K562 (cell line): ENCODE data around the gene POP7. TPM values are rescaled to one million over a fixed set of nuclear protein-coding genes. Genes with fewer than 3 reads are reported as not detected.

Source experiments
- CREM ChIP-seq: IDR thresholded peaks from 2 replicates; pipeline ENCODE4 v1.6.1; 2014; ENCODE audit warnings: antibody characterized with exemption, low read depth
- SMAD1 ChIP-seq: fragments of 150-350 bp; IDR thresholded peaks from 2 replicates; pipeline ENCODE4 v1.6.1; 2014; ENCODE audit warnings: low read length, low read depth; ENCODE audit not compliant: partially characterized antibody
- ZKSCAN1 ChIP-seq: fragments of 150-350 bp; IDR thresholded peaks from 2 replicates; pipeline ENCODE4 v1.6.1; 2016; ENCODE audit warnings: low read depth, low read length
- ZNF408 ChIP-seq: fragments of 250-450 bp; sonication (Bioruptor Pico); IDR thresholded peaks from 2 replicates; pipeline ENCODE4 v1.4.0; 2020; ENCODE audit warnings: low read depth, mild to moderate bottlenecking, moderate library complexity
- polyA plus RNA-seq, 8 experiments: library from polyadenylated mRNA; depleted of rRNA in 4 of 8; stranded (reverse) in 5 of 8; unstranded in 3 of 8; fragments of >200 nt; fragmentation: Nextera tagmentation in 2 of 8; fragmentation: Illumina TruSeq in 1 of 8; extraction: Ambion mirVana in 2 of 8; extraction: Trizol in 1 of 8; gene quantifications; 2 replicates each; pipeline versions ENCODE4 v1.2.1 to v1.2.3, GENCODE V29; 2011 to 2014; ENCODE audit warnings: inconsistent platforms in 1 of 8, missing spikeins in 1 of 8
- total RNA-seq, 7 experiments: library from RNA; depleted of rRNA in 6 of 7; stranded (reverse); fragments of >200 nt in 6 of 7; fragmentation: Illumina TruSeq in 2 of 7; extraction: Trizol in 2 of 7; gene quantifications; 2 replicates each; pipeline versions ENCODE4 v1.2.1 to v1.2.3, GENCODE V29; 2011 to 2021; ENCODE audit warnings: low replicate concordance in 1 of 7
- TF ChIP-seq, protein P1 (sequence below): fragments of 200-600 bp; sonication (generic); IDR thresholded peaks from one replicate; pipeline ENCODE4 v1.6.1; 2012; ENCODE audit warnings: mild to moderate bottlenecking, low read depth, low read length, inconsistent platforms

The POP7 gene
- total and polyA plus RNA-seq, 9 of the 15 experiments (the other 6 are each of a cell fraction or from before 2014, with no cell fraction given), result 11.5 to 163 (median 68.9) TPM

DNA sequence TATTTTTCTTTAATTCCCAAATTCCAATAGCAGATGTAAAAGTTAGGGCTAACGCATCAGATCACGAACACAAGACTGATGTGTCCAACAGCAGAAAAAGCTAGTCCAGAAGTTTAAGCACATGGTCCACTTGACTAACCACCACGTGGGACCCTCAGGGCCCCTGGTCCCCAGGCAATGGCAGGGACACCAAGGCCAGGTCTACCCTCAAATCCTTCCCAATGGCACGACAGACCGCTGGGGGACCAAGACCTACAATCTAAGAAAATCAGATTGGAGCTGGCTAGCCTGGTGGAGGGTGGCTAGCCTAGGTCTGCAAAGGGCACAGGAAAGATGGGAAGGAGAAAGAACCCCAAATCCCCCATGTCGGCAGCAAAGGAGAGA, 13.4 kb upstream of the POP7 start (continued):
- TF ChIP-seq, protein P1, sequence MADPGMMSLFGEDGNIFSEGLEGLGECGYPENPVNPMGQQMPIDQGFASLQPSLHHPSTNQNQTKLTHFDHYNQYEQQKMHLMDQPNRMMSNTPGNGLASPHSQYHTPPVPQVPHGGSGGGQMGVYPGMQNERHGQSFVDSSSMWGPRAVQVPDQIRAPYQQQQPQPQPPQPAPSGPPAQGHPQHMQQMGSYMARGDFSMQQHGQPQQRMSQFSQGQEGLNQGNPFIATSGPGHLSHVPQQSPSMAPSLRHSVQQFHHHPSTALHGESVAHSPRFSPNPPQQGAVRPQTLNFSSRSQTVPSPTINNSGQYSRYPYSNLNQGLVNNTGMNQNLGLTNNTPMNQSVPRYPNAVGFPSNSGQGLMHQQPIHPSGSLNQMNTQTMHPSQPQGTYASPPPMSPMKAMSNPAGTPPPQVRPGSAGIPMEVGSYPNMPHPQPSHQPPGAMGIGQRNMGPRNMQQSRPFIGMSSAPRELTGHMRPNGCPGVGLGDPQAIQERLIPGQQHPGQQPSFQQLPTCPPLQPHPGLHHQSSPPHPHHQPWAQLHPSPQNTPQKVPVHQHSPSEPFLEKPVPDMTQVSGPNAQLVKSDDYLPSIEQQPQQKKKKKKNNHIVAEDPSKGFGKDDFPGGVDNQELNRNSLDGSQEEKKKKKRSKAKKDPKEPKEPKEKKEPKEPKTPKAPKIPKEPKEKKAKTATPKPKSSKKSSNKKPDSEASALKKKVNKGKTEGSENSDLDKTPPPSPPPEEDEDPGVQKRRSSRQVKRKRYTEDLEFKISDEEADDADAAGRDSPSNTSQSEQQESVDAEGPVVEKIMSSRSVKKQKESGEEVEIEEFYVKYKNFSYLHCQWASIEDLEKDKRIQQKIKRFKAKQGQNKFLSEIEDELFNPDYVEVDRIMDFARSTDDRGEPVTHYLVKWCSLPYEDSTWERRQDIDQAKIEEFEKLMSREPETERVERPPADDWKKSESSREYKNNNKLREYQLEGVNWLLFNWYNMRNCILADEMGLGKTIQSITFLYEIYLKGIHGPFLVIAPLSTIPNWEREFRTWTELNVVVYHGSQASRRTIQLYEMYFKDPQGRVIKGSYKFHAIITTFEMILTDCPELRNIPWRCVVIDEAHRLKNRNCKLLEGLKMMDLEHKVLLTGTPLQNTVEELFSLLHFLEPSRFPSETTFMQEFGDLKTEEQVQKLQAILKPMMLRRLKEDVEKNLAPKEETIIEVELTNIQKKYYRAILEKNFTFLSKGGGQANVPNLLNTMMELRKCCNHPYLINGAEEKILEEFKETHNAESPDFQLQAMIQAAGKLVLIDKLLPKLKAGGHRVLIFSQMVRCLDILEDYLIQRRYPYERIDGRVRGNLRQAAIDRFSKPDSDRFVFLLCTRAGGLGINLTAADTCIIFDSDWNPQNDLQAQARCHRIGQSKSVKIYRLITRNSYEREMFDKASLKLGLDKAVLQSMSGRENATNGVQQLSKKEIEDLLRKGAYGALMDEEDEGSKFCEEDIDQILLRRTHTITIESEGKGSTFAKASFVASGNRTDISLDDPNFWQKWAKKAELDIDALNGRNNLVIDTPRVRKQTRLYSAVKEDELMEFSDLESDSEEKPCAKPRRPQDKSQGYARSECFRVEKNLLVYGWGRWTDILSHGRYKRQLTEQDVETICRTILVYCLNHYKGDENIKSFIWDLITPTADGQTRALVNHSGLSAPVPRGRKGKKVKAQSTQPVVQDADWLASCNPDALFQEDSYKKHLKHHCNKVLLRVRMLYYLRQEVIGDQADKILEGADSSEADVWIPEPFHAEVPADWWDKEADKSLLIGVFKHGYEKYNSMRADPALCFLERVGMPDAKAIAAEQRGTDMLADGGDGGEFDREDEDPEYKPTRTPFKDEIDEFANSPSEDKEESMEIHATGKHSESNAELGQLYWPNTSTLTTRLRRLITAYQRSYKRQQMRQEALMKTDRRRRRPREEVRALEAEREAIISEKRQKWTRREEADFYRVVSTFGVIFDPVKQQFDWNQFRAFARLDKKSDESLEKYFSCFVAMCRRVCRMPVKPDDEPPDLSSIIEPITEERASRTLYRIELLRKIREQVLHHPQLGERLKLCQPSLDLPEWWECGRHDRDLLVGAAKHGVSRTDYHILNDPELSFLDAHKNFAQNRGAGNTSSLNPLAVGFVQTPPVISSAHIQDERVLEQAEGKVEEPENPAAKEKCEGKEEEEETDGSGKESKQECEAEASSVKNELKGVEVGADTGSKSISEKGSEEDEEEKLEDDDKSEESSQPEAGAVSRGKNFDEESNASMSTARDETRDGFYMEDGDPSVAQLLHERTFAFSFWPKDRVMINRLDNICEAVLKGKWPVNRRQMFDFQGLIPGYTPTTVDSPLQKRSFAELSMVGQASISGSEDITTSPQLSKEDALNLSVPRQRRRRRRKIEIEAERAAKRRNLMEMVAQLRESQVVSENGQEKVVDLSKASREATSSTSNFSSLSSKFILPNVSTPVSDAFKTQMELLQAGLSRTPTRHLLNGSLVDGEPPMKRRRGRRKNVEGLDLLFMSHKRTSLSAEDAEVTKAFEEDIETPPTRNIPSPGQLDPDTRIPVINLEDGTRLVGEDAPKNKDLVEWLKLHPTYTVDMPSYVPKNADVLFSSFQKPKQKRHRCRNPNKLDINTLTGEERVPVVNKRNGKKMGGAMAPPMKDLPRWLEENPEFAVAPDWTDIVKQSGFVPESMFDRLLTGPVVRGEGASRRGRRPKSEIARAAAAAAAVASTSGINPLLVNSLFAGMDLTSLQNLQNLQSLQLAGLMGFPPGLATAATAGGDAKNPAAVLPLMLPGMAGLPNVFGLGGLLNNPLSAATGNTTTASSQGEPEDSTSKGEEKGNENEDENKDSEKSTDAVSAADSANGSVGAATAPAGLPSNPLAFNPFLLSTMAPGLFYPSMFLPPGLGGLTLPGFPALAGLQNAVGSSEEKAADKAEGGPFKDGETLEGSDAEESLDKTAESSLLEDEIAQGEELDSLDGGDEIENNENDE, result no peak
- no peak for TF ChIP-seq SMAD1
- no peak for TF ChIP-seq CREM
- TF ChIP-seq ZNF408 (CRISPR knock-in tag), result no peak
- no peak for TF ChIP-seq ZKSCAN1
